ENCODE data around the gene HS3ST1.

HS3ST1 gene

GRCh38 chr4:11451716-11452115, 23.0 kb upstream of the HS3ST1 start:
- Histone ChIP-seq H3K27me3 (ENCODE audit: insufficient read depth, poor library complexity, severe bottlenecking) (no peaks in the 10 kb centered on the region), H3K27ac (replicated peaks) (no peak overlapping the region), H3K4me3 (replicated peaks; ENCODE audit: insufficient read depth, low read length) (no peak overlapping the region)
- no peak for TF ChIP-seq REST (IDR thresholded peaks at IDR 0.05; ENCODE audit: insufficient replicate concordance, low read depth)
- TF ChIP-seq GABPA (IDR thresholded peaks at IDR 0.05; ENCODE audit: low read depth), result no peak
- no peak for TF ChIP-seq CTCF (IDR thresholded peaks at IDR 0.05; ENCODE audit: insufficient read depth, low read length)
- TF ChIP-seq POLR2AphosphoS5 (IDR thresholded peaks at IDR 0.05; ENCODE audit: low read depth), result no peak
- no peak for TF ChIP-seq SPI1 (IDR thresholded peaks at IDR 0.05; ENCODE audit: borderline replicate concordance, low read depth)
- no peak for DNase-seq (ENCODE audit: low read depth in 1 of 2, low spot score in 1 of 2)

GRCh38 chr4:11446155-11446811, 17.6 kb upstream of the HS3ST1 start:
- no peak overlapping the region for H3K27ac ChIP-seq (replicated peaks)
- H3K4me3 ChIP-seq (replicated peaks; ENCODE audit: insufficient read depth, low read length), result no peak overlapping the region
- no peak for DNase-seq (ENCODE audit: low read depth in 1 of 2, low spot score in 1 of 2)
- TF ChIP-seq POLR2AphosphoS5 (IDR thresholded peaks at IDR 0.05; ENCODE audit: low read depth) (no peak), CTCF (IDR thresholded peaks at IDR 0.05; ENCODE audit: insufficient read depth, low read length) (no peak), GABPA (IDR thresholded peaks at IDR 0.05; ENCODE audit: low read depth) (no peak), SPI1 (IDR thresholded peaks at IDR 0.05; ENCODE audit: borderline replicate concordance, low read depth) (no peak), REST (IDR thresholded peaks at IDR 0.05; ENCODE audit: insufficient replicate concordance, low read depth) (no peak)
- H3K27me3 ChIP-seq (ENCODE audit: insufficient read depth, poor library complexity, severe bottlenecking), result no peaks in the 10 kb centered on the region

GRCh38 chr4:11441194-11441556, 12.5 kb upstream of the HS3ST1 start:
- no peaks in the 10 kb centered on the region for H3K27me3 ChIP-seq (ENCODE audit: insufficient read depth, poor library complexity, severe bottlenecking)
- no peak overlapping the region for H3K27ac ChIP-seq (replicated peaks)
- TF ChIP-seq CTCF (IDR thresholded peaks at IDR 0.05; ENCODE audit: insufficient read depth, low read length) (no peak), REST (IDR thresholded peaks at IDR 0.05; ENCODE audit: insufficient replicate concordance, low read depth) (no peak), POLR2AphosphoS5 (IDR thresholded peaks at IDR 0.05; ENCODE audit: low read depth) (no peak), SPI1 (IDR thresholded peaks at IDR 0.05; ENCODE audit: borderline replicate concordance, low read depth) (no peak), GABPA (IDR thresholded peaks at IDR 0.05; ENCODE audit: low read depth) (no peak)
- H3K4me3 ChIP-seq (replicated peaks; ENCODE audit: insufficient read depth, low read length), result no peak overlapping the region
- no peak for DNase-seq (ENCODE audit: low read depth in 1 of 2, low spot score in 1 of 2)

Measured in HL-60 (cell line).